Activated naive CD4-positive, alpha-beta T cell treated with anti-CD3 and anti-CD28 coated beads, Interleukin-2, amount 10 ng/mL, durations not matched to agents 7 days and 5 days (primary cell): Measurements from ENCODE around the gene FARP2.
A peak's percentile ranks its signal among the peaks of the same experiment; 100 is the strongest.
"Not testable (repeated sequence)": the region's sequence is repeated elsewhere in the genome, so short reads cannot be mapped to it uniquely, and the experiment has no call there.

Source experiments
- CTCF ChIA-PET: fragments of 350-600 bp; sonication (Branson Sonifier 250); formaldehyde crosslinking; loops from one replicate; lab custom pipeline; 2021; ENCODE audit warnings: antibody characterized with exemption; lab: Charles Lee
- DNase-seq: peaks from one replicate; pipeline ENCODE4 v3.0.0-alpha.2; 2020
- H3K27ac Mint-ChIP-seq: one replicate; pipeline ENCODE4 v1.8.0; 2021; ENCODE audit warnings: mild to moderate bottlenecking, moderate library complexity, mixed read lengths
- H3K27me3 Mint-ChIP-seq: one replicate; pipeline ENCODE4 v1.8.0; 2021; ENCODE audit warnings: mild to moderate bottlenecking, mixed read lengths
- H3K36me3 Mint-ChIP-seq: one replicate; pipeline ENCODE4 v1.8.0; 2021; ENCODE audit warnings: mixed read lengths
- H3K4me1 Mint-ChIP-seq: one replicate; pipeline ENCODE4 v1.8.0; 2021; ENCODE audit warnings: mixed read lengths
- H3K4me3 Mint-ChIP-seq: one replicate; pipeline ENCODE4 v1.8.0; 2021; ENCODE audit warnings: mild to moderate bottlenecking, moderate library complexity, mixed read lengths
- H3K9me3 Mint-ChIP-seq: one replicate; pipeline ENCODE4 v1.8.0; 2021; ENCODE audit warnings: mixed read lengths

The FARP2 gene

DNA sequence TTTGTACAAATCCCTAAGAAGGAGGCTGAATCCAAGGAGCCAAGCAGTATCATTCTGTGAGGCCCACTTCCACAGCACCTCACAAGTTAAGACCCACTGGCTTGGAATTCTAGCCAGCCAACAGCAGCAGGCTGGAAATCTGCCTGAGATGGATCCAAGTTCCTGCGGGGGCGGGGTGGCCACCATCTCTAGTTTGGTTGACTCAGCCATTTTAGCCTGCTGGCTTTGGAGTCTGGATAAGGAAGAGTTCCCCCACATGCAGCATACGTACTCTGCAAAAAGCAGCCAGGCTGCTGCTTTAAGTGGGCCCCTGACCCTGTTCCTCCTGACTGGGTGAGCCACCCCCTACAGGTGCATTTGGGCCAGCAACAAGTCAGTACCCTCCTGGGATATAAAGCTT lies 65.2 kb downstream of the FARP2 start:
- CTCF ChIA-PET = no interaction called here
- peaks cover 27% of the 10 kb centered on the region for H3K9me3 Mint-ChIP-seq
- no peak overlapping the region for H3K4me3 Mint-ChIP-seq
- H3K4me1 Mint-ChIP-seq = no peaks in the 10 kb centered on the region
- DNase-seq = no peak
- no peak overlapping the region for H3K27ac Mint-ChIP-seq
- H3K27me3 Mint-ChIP-seq = no peaks in the 10 kb centered on the region
- H3K36me3 Mint-ChIP-seq = peaks cover 26% of the 10 kb centered on the region

DNA sequence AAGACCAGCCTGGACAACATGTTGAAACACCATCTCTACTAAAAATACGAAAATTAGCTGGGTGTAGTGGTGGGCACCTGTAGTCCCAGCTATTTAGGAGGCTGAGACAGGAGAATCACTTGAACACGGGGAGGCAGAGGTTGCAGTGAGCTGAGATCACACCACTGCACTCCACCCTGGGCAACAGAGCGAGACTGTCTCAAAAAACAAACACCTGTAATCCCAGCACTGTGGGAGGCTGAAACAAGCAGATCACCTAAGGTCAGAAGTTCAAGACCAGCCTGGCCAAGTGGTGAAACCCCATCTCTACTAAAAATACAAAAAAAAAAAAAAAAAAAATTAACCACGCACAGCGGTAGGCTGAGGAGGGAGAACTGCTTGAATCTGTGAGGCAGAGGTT lies 65.9 kb downstream of the FARP2 start:
- H3K27me3 Mint-ChIP-seq, CTCF ChIA-PET, H3K4me3 Mint-ChIP-seq, H3K4me1 Mint-ChIP-seq, DNase-seq, H3K27ac Mint-ChIP-seq: not testable (repeated sequence)
- Mint-ChIP-seq H3K9me3 (peaks cover 27% of the 10 kb centered on the region), H3K36me3 (peaks cover 26% of the 10 kb centered on the region)

DNA sequence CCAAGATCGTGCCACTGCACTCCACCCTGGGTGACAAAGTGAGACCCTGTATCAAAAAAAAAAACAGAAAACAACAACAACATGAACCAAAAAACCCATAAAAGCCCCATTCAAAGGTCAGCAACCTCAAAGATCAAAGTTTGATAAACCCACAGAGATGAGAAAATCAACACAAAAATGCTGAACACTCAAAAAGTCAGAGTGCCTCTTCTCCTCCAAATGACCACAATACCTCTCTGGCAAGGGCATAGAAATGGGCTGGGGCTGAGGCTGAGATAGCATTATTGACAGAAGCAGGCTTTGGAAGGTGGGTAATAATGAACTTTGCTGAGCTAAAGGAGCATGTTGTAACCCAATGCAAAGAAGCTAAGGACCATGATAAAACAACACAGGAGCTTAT lies 66.3 kb downstream of the FARP2 start:
- Mint-ChIP-seq H3K9me3 (peaks cover 27% of the 10 kb centered on the region), H3K4me3 (no peak overlapping the region), H3K4me1 (no peaks in the 10 kb centered on the region), H3K27ac (no peak overlapping the region), H3K36me3 (peaks cover 26% of the 10 kb centered on the region), H3K27me3 (no peaks in the 10 kb centered on the region)
- CTCF ChIA-PET = no interaction called here
- no peak for DNase-seq

DNA sequence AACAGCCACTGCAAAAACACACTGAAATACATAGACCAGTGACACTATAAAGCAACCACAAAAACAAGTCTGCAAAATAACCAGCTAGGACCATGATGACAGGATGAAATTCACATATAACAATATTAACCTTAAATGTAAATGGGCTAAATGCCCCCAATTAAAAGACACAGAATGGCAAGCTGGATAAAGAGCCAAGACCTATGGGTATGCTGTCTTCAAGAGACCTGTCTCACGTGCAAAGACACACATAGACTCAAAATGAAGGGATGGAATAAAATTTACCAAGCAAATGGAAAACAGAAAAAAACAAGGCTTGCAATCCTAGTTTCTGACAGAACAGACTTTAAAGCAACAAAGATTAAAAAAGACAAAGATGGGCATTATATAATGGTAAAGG lies 67.4 kb downstream of the FARP2 start:
- H3K4me1 Mint-ChIP-seq, DNase-seq, H3K27ac Mint-ChIP-seq, H3K4me3 Mint-ChIP-seq, CTCF ChIA-PET, H3K27me3 Mint-ChIP-seq: not testable (repeated sequence)
- Mint-ChIP-seq H3K9me3 (peaks cover 27% of the 10 kb centered on the region), H3K36me3 (peaks cover 26% of the 10 kb centered on the region)

DNA sequence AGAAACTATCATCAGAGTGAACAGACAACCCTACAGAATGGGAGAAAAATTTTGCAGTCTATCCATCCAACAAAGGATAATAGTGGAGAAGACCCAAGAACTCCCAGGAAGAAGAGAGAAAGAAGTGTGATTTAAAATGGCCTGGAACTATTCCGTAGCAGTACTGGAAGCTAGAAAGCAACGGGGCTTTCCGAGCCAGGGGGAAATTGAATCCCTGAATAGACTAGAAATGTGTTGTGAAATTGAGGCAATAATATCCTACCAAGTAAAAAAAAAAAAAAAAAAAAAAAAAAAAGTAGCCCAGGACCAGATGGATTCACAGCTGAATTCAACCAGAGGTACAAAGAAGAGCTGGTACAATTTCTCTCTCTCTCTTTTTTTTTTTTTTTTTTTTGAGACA lies 69.3 kb downstream of the FARP2 start:
- H3K4me1 Mint-ChIP-seq = no peaks in the 10 kb centered on the region
- peaks cover 32% of the 10 kb centered on the region for H3K36me3 Mint-ChIP-seq
- peaks cover 27% of the 10 kb centered on the region for H3K9me3 Mint-ChIP-seq
- no peak for DNase-seq
- no peak overlapping the region for H3K27ac Mint-ChIP-seq
- H3K27me3 Mint-ChIP-seq = no peaks in the 10 kb centered on the region
- CTCF ChIA-PET = no interaction called here
- no peak overlapping the region for H3K4me3 Mint-ChIP-seq

DNA sequence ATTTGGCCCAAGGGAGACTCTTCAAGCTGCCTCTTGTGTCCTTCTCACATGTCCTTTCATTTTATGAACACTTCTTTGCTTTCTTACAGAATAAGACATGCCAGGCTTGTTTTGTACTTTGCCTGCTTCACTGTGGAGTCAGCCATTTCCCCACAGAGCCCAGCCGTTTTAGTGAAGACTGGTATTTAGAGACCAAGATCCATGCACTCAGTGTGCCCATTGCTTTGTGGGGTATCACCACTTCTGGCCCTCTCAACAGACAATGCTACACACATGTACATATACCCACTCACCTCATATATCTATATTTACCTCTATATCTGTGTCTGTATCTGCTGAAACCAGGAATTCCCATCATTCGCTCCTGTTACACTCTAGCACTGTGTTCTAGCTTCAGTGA lies 74.1 kb downstream of the FARP2 start:
- no peak overlapping the region for H3K27ac Mint-ChIP-seq
- H3K4me1 Mint-ChIP-seq = no peaks in the 10 kb centered on the region
- H3K27me3 Mint-ChIP-seq = no peaks in the 10 kb centered on the region
- peaks cover 12% of the 10 kb centered on the region for H3K36me3 Mint-ChIP-seq
- H3K4me3 Mint-ChIP-seq = no peak overlapping the region
- DNase-seq = no peak
- H3K9me3 Mint-ChIP-seq = peaks cover under 1% of the 10 kb centered on the region
- CTCF ChIA-PET = no interaction called here

DNA sequence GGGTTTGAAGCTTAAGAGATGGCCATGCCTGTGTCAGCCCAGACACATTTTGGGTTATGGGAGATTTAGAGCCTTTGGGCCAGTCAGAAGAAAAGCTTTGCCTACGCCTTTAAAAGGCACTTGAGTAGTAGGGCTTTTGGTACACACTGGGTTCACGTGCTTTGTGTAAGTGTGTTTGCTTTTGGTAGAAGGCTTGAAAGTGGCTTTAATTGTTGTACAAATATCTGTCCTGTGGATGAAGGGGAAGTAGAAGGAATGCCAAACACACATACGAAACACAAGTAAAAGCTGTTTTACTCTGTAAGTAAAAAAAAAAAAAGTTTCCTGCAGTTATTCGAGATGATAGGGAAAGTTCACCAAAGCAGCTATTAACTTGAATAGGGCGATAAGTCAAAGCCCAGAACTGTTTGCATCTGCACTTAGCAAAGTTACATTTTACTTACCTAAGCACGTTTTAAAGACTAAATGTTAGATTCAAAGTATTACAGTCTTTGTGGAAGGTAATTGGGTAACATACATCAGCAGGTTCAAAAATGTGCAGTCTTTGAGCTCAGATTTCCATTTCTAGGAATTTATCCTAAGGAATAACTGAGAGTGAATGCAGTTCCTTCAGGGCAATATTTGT lies 76.9 kb downstream of the FARP2 start:
- no peak overlapping the region for H3K27ac Mint-ChIP-seq
- H3K36me3 Mint-ChIP-seq = peaks cover 14% of the 10 kb centered on the region
- CTCF ChIA-PET = no interaction called here
- no peaks in the 10 kb centered on the region for H3K9me3 Mint-ChIP-seq
- H3K27me3 Mint-ChIP-seq = no peaks in the 10 kb centered on the region
- H3K4me1 Mint-ChIP-seq = no peaks in the 10 kb centered on the region
- no peak overlapping the region for H3K4me3 Mint-ChIP-seq
- DNase-seq = no peak

DNA sequence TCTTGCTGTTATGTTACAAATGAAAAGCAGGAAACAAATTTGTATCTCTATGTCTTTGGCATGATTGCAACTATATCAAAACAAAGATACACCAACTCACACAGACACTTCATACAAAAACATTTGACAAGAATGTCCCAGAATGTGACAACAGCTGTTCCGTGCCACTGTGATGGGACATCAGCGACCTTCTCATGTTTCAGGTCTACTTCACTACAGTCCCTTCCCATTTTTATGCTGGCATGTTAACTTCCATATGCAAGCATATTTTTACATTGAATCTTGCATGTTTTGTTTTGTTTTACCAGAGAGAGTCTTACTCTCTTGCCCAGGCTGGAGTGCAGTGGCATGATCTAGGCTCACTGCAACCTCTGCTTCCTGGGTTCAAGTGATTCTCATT lies 81.1 kb downstream of the FARP2 start:
- no peak for DNase-seq
- peaks cover 17% of the 10 kb centered on the region for H3K27me3 Mint-ChIP-seq
- no peak overlapping the region for H3K27ac Mint-ChIP-seq
- CTCF ChIA-PET = interaction anchor here (0.7 kb wide), 1 partner anchor 79 kb away, joined by 3 read pairs; no protein-coding TSS in a partner anchor
- peaks cover 20% of the 10 kb centered on the region for H3K36me3 Mint-ChIP-seq
- no peak overlapping the region for H3K4me3 Mint-ChIP-seq
- H3K9me3 Mint-ChIP-seq = no peaks in the 10 kb centered on the region
- H3K4me1 Mint-ChIP-seq = no peaks in the 10 kb centered on the region

DNA sequence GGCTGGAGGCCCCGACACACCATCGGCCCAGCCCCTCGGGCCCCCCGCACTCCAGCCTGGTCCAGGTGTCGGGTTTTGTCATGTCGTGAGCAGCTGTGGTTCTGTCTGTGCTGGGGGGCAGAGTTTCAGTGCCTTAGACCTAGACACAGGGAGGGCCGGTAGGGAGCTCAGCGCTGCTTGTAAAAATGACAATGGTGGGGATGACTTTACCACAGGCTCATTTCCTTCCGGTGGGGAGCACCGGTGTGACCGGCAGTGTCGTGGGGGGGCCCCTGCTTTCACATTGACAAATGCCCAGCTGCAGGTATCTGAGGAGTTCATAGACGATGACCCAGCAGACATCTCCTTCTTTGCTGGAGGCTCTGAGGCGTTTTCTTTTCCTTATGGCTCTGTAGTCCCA lies 85.4 kb downstream of the FARP2 start:
- CTCF ChIA-PET = no interaction called here
- Mint-ChIP-seq H3K27me3 (peaks cover 35% of the 10 kb centered on the region), H3K27ac (no peak overlapping the region)

DNA sequence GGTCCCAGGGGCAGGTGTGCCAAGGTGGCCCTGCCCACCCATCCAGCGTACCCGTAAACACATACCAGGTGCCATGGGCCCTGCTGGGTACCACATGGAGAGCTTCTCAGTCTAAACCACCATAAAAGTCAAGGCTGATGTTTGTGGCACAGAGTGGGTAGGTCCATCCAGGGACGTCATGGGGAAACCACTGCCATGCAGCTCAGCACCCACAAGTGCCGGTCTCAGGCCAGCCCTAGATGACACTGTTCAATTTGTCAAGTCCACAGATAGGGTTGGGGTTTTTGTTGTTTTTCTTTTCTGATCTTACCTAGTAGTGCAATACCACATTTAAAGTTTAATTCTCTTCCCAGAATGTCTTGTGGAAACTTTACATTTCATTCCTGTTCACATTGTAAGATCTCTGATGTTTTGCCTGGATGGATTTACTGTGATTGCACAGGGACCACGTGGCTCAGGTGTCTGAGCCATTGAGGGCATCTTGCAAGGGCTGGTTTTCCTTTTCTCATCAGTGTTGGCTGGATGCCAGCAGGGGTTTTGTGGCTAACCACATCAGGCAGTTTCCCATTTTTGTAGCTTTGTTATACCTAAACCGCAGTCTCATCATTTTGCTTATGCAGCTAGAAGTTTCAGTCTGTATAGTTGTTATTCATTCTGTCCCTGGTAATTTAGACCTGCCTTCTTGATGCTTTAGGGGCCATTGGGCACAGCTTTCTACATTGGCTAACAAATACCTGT lies 87.6 kb downstream of the FARP2 start:
- Mint-ChIP-seq H3K9me3 (no peaks in the 10 kb centered on the region), H3K27ac (peak overlapping the region; percentile 67), H3K27me3 (peaks cover 54% of the 10 kb centered on the region), H3K4me3 (peak overlapping the region; percentile 5), H3K36me3 (peaks cover 25% of the 10 kb centered on the region), H3K4me1 (peaks cover 31% of the 10 kb centered on the region)
- CTCF ChIA-PET = interaction anchor here (1.0 kb wide), 1 partner anchor 31 kb away, joined by 3 read pairs; no protein-coding TSS in a partner anchor
- peak; percentile 92 for DNase-seq

More for the DNA sequence above, 85.4 kb downstream of the FARP2 start:
- no peaks in the 10 kb centered on the region for H3K9me3 Mint-ChIP-seq
- DNase-seq = no peak
- H3K4me3 Mint-ChIP-seq = no peak overlapping the region
- H3K4me1 Mint-ChIP-seq = peaks cover 31% of the 10 kb centered on the region
- peaks cover 28% of the 10 kb centered on the region for H3K36me3 Mint-ChIP-seq

DNA sequence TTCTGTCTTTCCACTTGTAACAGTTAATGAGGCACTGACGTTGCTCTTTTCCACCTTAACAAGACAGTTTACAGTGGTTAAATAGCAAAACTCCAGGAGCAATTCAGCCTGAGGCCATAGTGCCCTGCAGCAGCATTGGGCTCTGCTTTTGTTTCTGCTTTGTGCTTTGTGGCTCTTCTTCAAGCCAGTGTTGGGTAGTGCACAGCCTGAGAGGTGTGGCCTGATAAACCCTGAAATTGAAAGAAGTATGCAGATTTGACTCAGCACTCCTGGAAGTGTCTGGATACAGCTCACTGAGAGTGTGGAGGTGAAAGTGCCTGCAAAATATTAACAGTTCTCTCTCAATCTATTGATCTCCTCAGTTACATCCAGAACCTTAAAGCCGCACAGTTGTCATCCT lies 89.3 kb downstream of the FARP2 start:
- Mint-ChIP-seq H3K27ac (peak overlapping the region; percentile 11), H3K9me3 (no peaks in the 10 kb centered on the region), H3K36me3 (peaks cover 25% of the 10 kb centered on the region), H3K4me1 (peaks cover 31% of the 10 kb centered on the region), H3K4me3 (no peak overlapping the region), H3K27me3 (peaks cover 71% of the 10 kb centered on the region)
- peak; percentile 46 for DNase-seq
- CTCF ChIA-PET = no interaction called here

DNA sequence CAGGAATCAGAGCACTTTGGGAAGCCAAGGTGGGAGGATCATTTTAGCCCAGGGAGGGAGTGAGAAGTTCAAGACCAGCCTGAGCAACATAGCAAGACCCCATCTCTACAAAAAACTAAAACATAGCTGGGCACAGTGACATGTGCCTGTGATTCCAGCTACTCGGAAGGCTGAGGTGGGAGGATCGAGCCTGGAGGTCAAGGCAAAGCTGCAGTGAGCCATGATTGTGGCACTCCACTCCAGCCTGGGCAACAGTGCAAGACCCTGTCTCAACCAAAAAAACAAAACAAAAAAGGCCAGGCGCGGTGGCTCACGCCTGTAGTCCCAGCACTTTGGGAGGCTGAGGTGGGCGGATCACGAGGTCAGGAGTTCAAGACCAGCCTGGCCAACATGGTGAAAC lies 94.0 kb downstream of the FARP2 start:
- DNase-seq, H3K27ac Mint-ChIP-seq, H3K4me3 Mint-ChIP-seq, CTCF ChIA-PET, H3K9me3 Mint-ChIP-seq, H3K36me3 Mint-ChIP-seq: not testable (repeated sequence)
- H3K4me1 Mint-ChIP-seq = peaks cover 11% of the 10 kb centered on the region
- H3K27me3 Mint-ChIP-seq = peaks cover 83% of the 10 kb centered on the region

DNA sequence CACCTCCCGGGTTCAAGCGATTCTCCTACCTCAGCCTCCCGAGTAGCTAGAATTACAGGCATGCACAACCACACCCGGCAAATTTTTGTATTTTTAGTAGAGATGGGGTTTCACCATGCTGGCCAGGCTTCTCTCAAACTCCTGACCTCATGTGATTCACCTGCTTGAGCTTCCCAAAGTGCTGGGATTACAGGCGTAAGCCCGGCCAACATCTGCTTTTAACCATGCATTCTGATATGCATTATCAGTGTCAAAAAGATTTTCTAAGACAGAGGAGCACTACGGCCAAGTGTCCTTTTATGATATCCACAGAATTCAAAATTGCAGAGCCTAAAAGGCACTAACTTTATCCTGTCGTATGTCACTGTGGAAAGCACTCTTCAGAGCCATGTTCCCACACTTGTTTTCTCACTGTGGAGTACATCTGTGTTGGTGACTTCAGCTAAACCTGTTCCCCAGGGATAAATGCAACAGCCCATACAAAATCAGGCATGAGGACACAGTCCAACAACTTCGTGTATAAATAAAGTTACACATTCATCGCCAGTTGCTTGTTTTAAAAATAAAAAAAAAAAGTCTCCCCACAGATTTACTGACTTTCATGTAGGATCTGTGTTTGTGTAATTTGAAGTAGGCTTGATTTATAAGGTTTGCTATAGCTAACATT lies 95.9 kb downstream of the FARP2 start:
- Mint-ChIP-seq H3K36me3 (no peaks in the 10 kb centered on the region), H3K4me3 (no peak overlapping the region), H3K4me1 (no peaks in the 10 kb centered on the region), H3K27me3 (peaks cover 77% of the 10 kb centered on the region), H3K9me3 (no peaks in the 10 kb centered on the region), H3K27ac (no peak overlapping the region)
- CTCF ChIA-PET = no interaction called here
- no peak for DNase-seq

DNA sequence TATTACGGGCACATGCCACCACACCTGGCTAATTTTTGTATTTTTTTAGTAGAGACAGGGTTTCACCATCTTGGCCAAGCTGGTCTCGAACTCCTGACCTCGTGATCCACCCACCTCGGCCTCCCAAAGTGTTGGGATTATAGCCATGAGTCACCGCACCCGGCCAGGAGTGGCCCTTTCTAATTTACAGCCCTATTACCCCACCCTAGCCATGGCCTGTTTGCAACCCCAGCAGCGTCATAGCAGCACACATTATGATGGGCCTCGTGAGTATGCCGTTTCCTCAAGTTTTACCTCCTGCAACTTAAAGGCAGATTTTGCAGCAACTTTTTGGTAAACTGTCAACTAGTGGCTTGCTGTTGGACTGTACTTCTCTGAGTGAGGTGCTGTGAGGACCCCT lies 97.8 kb downstream of the FARP2 start:
- H3K4me1 Mint-ChIP-seq, H3K36me3 Mint-ChIP-seq, DNase-seq, H3K27ac Mint-ChIP-seq, CTCF ChIA-PET, H3K9me3 Mint-ChIP-seq, H3K4me3 Mint-ChIP-seq: not testable (repeated sequence)
- H3K27me3 Mint-ChIP-seq = peaks cover 76% of the 10 kb centered on the region
